GM21381 (cell line): Measurements from ENCODE around the gene OR6N2.

Experiments used
- ATAC-seq: cut with Tn5 transposase; IDR thresholded peaks from one replicate; pipeline ENCODE4 v1.9.1; 2021; ENCODE audit warnings: mild to moderate bottlenecking, moderate library complexity; ENCODE audit not compliant: unreplicated experiment

The OR6N2 gene

DNA sequence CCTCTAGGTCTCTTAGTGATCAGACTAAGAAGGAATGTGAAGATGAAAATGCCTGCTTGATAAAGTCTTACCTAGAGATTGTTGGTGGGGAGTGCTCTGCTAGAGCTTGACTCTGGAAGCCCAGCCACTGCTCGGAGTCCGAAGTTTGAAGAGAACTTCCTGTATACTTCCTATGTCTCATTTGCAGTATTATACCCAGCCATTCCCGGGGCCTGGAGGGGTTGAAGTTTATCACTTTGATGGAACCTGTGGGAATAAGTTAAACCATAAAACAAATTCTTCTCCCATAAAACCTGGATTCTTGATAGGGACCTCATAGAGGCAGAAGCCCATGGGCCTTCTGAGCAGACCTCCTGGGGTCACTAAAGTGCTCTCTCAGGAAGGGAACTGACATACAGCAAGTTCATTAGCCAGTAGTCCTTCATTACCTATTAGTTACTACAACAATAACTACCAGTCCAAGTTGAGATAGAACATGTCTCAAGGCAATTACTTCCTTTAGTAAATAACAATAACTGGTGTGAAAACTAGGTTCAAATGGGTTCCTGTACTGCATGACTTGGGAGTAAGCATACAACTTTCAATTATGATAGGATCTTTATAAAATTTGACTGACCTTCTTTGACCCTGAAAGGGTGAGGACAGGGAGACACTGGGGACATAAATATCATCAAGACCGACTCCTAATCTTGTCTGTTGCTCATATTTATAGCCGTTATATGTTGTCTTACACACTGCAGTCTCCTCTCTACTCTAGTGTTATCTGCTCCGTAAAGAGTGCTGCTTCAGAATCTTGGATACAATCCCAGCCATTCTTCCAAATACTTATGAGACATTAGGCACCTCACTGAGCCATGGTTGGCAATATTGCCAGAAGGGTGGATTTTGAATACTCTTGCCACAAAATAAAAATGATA lies 8.8 kb downstream of the OR6N2 start, which contains the start of gene OR6N1:
TSS of gene OR6N1 (minus strand) at position 246 of the 917 bp plus-strand sequence. CDS start 5,513 bp downstream, outside the sequence.
- ATAC-seq = no peak

DNA sequence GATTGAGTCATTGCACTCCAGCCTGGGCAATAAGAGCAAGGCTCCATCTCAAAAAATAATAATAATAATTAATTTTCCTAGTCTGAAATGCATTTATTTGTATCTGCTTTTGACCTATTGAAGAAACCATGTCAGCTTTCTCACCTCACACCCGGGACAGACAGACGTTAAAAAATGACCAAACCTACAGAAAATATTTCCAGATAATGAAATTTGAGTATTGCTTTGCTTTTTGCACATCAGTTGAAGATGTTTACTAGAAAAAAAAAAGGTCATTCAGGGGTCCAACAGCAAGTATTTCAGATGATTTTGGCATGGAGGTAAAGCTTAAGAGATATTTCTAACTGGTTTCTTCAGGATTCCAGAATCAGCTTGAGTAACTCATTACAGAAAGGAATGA lies 26.6 kb downstream of the OR6N2 start, which contains the start of gene OR6K6:
TSS of gene OR6K6 (plus strand) at position 301 of the 400 bp plus-strand sequence. CDS start 168 bp downstream, outside the sequence.
- no peak for ATAC-seq

DNA sequence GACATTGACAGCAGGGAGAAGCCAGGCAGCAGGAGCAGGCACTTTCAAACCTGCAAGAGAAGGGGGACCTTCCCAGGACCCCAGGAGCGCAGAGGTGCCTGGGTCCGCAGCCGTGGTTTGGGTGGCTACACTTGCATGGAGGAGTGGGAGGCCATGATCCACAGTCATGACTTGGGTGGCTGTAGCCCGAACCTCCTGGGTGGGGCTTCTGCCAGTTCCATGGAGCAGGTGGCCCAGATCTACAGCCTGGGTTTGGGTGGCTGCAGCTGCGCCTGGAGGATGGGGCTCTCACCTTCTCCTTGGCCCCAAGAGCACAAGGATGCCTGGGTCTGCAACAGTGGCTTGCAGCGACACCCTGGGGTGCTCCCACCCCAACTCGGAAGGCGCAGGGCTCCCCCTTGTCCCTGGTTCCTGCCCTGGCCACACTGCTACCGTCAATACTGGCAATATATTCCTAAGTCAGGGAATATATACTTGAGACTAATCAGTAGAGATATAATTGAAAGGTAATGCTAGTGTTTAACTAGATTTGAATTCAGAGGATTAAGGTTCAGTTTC lies 28.8 kb downstream of the OR6N2 start:
- ATAC-seq = no peak

DNA sequence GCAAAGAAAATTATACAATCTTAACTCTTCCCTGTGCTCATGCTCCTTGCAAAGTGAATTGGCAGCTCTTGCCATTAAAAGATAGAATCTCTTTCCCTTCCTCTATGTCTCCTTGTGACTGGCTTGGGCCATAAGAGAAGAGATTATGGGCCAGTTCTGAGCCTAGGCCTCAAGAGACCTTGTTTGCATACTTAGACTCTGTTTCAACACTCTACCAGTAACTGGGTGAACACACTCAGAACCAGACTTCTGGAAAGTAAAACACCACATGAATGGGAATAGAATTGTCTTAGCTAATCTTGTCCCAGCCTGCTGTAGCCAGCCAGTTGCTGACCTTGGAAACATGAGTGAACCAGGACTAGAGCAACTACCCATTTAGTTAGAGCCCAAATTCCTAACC lies 45.2 kb downstream of the OR6N2 start:
- ATAC-seq = no peak

DNA sequence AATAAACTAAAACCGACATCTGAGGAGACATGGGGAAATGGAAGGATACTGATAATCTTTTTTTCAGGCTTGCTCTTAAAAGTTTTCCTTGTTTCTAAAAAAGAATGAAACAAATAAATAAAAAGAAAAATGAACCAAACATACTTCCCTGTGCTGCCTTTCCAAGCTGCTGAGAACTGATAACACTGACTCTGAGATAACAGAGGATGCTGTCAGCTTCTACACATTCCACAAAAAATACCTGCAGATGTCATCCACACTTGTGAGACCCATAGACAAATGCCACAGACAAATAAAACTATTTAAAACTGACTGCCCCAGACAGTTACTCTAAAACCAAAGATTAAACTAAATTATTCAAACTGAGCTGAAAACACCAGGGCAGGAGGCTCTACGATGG lies 48.5 kb downstream of the OR6N2 start:
- ATAC-seq = no peak

DNA sequence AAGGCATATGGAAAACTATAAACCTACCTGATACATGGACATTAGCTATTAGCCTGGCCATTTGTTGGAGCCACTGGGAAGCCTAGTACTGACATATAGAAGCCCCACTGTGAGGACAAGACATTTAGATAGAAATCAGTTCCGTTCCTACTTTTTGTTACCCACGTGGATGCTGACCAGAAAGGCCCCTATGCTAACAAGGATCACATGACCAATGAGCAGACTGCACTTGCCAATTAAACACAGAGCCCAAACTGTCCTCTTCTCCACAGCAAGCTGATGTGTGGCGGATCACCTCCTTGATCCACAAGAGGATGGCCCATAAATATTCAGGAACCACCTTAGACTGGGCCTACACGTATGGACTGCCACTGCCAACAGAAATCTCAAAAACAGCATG lies 49.3 kb downstream of the OR6N2 start:
- ATAC-seq = no peak

DNA sequence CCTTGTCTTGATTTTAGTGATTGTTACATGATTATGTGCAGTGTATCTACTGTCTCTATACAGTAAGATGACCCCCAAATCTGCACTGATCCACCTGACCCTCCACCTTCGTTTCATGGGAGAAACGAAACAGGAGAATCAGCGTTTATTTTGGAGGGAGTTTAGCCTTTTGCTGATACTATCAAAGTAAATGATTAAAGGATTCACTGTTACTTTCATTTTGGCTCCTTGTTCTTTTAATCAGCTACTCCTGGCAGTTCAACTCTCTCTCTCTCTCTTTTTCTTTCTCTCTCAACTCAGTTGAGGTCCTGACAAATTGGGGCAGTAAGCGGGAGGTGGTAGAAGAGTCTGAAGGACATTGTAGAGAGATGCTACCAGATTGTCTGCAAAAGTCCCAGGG lies 50.6 kb downstream of the OR6N2 start:
- no peak for ATAC-seq

DNA sequence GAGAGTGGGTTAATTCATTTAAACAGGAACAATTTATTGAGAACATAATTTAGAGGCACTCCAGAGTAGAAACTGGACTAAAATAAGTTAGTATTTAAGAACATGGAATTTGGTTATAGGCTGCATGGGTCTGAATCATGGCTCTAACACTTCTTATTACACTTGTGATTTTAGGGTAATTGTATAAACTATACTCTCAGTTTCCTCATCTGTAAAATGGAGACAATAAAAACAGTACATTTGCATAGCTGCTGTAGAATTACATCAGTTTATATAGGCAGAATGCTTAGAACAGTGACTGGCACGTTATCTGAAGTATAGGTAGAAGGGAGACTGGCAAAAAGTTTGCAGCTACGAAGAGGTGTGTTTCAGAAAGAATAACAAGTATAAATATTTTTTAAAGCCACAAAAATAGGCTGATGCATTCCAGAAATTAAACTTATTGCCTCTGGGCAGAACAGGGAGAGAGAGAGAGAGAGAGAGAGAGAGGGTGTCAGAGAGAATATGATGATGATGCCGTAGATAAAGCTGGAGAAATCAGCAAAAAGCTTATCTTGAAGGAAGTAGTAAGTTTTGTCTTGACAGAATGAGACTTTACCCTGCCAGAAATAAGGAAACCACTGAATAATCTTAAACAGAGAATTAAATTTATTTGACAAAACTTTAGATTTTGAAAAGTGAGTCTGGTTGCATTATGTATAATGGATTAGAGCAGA lies 52.3 kb downstream of the OR6N2 start:
- no peak for ATAC-seq

DNA sequence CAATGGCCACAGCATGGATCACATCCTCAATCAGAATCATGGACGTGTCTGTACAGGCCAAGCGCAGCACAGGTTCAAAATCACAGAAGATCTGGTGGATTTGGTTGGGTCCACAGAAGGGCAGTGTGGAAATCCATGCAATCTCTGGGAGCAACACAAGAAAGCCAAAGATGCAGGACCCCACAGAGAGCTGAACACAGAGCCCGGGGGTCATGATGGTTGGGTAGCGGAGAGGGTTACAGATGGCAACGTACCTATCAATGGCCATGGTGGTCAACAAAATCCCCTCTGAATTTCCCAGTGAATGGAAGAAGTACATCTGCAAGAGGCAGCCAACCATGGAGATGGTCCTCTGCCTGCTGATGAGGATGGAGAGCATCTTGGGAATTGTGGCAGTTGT lies 56.6 kb downstream of the OR6N2 start:
- ATAC-seq = no peak
